Right forelimb (tissue), 1 donor: ENCODE data around the gene CYB561.

Experiments used
- DNase-seq: peaks from one replicate; pipeline ENCODE4 v3.0.0-alpha.2; 2018

CYB561 gene

DNA sequence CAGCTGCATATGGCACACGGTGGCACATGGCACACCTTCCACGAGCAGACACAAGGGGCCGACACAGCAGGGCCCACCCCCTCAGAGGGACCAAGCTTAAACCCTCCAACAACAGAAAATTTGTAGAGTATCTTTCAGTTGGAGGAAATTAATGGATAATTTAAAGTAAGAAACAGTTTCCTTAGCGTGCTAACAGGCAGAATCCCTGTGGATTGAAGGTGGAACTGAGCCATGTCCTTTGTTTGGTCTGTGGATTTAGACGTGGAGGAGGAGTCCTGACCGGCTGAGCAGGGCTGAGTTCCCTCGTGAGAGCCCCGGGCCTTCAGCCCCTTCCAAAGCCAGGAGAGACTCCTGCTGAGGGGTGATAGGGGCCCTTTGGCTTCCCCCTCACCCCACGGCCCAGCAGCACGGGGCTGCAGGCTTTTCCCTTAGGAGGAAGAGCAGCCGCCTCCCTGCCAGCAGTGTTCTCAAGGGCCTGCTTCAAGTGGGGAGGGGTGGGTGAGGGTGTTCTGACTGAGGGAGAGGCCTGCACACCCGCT lies 1.4 kb upstream of the CYB561 start:
- DNase-seq, result no peak

DNA sequence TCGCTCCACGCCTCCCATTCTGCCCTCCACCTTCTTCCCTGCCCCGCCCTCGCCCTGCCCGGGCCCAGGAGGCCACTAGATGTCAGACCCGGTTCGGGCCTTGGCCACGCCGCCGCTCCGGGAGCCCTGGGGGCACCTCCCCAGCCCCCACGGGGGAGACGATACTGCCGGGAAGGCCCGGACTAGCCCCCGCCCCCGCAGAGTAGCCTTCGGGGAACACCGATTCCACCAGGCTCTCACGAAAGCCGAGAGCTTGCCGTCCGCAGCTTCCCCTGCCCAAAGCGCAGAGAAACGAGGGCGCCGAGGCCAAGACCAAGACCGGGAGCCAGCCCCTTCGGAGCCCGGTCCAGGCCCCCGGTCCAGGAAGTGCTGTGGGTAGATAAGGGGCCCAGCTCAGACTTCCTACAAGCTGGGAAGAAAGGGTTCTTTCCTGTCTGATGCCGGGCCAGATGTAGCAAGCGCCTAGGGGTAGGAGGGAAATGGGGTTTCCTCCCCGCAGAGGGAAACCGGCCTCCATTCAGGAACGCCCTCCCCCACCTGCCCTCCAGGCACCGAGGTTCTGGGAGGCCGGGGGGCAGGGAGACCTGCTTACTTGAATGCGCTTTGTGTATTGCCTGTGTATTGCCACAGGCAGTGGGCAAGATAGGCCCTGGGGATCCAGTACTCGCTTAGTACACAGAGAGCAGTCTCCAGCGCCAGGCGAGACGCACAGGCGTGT lies 806 bp upstream of the CYB561 start:
- DNase-seq, result peak; percentile 67

DNA sequence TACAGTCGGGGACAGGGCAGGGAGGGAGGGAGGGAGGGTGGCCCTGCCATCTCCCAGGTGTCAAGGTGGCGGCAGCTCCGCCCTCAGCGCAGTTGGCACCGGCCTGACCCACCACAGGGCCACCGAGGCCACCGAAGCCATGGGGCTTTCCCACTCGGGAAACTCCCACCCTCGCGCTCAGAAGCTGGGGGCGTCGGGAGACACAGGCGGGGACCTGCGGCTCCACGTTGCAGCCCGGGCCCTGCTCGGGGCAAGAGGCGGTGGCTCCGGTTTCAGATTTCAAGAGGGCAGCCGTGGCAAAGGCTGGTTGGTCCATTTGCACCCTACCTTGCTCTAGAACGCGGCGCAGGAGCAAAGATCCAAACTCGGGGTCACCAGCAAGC lies 544 bp downstream of the CYB561 start:
- DNase-seq, result no peak

DNA sequence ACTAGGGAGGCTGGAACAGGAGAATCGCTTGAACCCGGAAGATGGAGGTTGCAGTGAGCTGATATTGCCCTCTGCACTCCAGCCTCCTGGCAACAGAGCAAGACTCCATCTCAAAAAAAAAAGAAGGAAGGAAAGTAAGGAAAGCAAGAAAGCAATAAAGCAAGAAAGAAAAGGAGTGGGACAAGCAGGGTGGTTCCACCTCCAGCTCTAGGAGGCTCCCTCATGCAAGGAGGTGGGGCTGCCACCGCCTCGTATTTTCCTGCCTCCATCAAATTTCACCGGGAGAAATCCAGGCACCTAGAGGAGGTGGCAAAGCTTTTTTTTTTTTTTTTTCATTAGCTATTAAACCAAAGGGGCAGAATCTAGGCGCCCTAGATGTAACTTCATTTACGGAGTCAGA lies 1.0 kb downstream of the CYB561 start:
- DNase-seq, result no peak

DNA sequence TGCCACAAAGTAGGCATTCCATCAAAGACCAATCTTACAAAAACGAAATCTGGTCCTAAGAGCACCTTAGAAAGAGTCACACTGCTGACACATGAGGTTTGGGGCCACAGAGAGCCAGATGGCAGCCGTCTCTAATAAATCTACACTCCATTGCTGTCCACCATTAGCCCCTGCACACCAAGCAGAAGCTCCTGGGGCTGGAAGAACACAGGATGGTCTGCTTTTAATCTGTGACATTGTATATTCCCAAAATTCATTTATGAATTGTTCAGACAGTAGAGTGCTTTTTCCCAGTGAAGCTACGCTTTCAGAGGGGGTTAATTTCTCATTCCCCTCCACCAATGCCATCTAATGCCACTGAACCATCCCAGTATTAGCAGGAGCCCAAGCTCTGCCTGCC lies 1.6 kb downstream of the CYB561 start:
- no peak for DNase-seq

DNA sequence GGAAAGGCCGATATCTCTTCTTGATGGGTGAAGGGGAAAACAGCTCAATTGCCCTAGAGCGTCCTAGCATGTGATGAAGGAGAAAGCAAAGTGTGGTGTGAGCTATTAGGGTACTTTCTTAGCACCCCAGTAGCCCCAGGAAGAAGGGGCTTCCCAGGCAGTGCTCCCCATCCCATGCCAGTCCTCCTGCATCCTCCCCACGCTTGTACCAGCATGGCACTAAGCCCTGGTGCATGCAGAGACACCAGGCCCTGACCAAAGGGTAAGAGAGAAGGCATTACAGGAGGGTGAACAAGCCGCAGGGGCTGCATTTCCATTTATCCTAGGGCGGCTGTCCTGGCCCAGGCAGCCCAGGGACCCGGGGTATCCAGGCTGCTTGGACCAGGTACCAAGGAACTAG lies 3.1 kb downstream of the CYB561 start:
- no peak for DNase-seq

DNA sequence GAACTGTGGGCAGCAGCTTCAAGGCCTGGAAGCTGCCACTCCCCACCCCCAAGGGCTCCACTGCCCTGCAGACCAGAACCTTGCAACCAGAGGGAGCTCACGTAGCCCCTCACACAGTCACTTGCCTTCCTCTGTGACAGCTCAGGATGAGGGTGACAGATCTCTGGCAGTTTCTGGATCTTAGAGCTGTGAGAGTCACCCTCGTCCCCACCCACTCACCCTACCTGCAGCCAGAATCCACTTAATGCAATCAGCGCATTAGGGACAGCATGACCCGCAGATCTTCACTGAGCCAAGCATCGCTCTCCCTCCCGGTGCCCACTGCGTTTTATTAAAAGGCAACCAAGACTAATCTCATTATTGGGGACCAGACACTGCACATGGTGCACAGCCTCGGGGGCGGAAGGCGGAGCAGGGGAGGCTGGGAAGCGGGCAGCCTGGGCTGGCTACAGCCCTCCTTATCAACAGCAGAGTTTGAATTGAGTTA lies 3.5 kb downstream of the CYB561 start:
- no peak for DNase-seq

DNA sequence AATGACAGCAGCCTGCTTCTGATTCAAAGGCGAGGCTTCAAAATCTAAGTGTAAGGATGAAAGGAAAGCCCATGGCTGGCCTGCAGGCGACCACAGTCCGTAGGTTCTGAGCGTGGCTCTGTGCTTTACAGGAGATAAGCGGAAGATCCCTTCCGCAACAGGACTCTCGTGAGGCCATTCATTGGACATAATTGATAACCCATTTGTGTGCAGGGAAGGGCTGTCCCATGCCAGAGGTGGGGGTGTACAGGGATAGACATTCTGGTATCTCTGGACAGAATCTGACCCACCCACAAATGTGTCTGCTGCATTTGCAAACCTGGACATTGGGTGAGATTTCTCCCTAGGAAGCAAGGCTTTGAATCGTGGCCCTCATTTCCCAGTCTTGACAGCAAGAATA lies 4.0 kb downstream of the CYB561 start:
- no peak for DNase-seq

DNA sequence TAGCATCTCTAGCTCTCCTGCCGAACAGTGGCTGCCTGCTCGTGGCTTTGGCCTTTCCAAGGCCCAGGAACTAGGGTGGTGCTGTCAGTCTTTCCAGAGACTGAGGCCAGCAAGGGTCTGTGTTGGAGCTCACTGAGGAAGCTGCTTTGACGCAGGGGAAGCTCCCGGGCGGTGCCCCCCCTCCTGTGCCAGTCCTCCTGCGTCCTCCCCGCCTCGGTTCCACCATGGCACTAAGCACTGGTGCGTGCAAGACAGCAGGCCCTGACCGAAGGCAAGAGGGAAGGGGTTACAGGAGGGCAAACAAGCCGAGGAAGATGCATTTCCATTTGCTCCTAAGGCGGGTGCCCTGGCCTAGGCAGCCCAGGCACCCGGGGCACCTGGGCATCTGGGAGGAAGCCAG lies 4.5 kb downstream of the CYB561 start:
- no peak for DNase-seq

DNA sequence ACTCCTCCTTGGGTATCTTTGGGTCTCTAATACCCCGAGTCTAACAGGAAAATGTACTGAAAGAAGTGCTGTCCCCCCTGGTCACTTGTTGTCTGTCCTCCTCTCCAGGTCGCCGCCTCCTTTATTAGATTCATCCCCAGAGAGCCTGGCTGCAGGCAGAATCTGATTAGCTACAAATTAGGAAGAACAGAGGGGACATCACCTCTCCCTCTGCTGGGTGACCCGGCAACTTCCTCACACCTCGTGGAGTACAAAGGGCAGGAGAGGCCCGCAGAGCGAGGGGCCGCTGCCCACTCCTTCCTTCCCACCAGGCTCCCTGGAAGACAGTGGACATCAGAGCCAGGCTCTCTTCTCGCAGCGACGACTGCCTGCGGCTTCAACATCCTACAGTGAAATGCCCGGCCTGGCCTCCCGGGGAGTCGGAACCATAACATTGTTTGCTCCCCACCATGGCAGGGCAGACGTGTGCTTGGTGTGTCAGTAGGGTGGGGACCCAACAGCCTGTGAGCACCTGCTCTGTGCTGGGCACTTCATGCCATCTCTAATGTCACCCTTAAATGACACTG lies 5.3 kb downstream of the CYB561 start:
- DNase-seq, result no peak

DNA sequence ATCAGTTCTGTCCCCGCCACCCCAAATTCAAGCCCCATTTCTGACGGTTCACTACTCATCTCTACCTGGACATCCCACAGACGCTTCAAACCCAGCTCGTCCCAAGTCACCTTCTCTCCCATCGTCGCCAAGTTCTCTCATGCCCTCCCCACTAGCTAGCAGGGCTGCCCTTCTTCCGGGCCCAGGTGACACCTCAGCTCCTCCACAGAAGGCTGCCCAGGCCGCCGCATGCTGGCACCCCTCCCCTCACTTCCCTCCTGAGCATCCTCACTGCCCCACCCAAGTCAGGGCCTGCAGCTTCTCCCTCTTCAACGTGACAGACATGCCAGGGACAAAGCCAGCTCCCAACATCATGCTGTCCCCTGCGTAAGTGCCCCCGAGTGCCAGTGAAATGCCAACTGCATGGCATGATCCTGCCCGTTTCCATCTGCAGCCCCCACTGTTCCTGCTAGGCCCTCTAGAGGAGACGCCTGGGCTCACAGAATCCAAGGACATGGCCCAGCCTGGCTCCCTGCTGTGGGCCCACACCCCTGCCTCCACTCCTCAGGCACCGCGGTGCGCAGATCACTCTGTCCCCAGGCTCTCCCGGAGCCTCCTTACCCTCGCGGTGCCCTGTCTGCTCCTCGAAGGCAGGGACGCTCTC lies 5.9 kb downstream of the CYB561 start:
- DNase-seq, result no peak

DNA sequence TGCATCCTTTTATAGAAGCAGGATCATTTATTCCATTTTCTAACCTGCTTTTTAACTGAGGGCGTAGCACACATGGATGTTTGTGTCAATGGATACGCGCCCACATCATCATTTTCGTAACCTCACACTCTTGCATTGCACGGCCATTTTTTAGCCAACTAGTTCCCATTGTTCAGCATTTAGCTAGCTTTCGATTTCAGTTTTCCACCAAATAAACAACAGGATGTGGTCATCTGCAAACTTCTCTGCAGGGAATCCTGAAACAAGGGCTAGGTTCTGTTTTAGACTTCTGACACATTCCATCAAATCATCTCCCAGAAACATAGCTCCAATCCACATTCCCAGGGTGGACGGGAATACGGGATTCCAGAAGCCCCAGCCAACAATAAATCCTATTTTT lies 6.4 kb downstream of the CYB561 start:
- no peak for DNase-seq

DNA sequence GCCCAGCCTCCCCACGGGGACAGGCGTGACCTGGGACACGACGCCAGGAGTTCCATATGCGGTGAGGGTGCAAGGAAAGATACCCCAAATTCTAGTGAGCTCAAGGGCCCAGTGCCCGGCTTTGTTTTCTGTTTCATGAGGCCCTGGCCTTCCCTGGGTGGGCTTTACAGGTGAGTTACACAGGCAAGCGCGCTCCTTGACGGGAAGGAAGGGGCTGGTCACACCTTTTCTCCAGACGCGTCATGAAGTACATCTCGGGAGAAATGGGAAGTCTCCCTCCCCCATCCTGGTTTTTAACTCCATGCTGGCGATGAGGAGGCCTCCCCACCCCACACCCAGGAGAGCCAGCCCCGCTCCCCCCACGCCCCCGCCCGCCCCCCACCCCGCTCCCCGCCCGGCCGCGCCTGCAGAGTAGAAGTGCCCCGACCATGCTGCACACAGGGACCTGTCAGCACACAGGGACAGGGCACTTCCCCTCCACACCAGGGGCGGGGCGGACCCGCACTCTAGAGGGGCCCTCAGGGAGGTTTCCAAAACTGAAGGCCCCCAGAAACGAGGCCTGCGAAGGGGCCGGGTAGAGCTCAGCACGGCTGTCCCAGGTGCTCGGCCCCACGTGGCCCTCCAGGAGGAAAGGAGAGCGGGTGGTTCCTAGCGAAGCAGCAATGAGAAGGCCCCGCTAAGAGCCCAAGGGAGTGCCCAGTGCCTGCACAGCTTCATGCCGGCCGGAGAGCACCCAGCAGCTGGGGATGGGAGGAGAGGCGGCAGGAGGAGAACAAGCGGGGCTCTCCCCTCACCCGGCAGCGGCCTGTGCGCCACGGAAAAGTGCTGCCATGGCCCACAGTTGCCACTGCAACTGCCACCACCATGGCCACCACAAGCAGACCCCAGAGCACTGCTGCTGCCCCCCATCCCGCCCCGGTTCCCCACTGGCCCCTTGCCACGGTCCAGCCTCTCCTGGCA lies 7.7 kb downstream of the CYB561 start:
- DNase-seq, result no peak

DNA sequence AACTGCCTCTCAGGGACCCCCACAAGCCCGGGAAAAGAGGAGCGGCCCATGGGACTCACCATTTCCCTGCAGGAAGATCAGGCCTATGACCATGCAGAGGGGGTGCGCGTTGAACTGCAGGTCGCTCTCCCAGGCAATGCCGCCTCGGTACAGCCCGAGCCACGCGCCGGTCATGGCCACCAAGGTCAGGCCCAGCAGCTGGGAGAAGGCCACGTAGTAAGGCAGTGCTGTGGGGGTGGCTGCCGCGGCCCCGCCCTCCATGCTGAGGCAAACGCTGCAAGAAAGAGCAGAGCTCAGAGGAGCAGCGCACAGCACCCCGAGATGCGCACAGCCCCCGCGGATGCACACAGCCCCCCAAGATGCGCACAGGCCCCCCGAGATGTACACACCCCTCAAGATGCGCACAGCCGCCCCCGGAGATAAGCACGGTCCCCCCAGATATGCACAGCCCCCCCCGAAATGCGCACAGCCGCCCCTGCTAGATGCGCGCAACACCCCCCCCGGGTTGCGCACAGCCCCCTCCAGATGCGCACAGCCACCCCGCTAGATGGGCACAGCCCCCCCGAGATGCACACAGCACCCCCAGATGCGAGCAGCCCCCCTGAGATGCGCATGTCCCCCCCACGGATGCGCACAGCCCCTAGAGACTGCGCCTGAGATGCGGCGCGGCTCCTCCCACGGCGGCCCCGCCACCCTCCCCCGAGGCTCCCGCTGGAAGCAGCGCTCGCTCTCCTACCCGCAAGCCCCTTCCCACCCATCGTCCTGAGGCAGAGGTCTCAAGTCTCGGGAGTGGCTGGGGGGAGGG lies 8.6 kb downstream of the CYB561 start:
- DNase-seq, result no peak

DNA sequence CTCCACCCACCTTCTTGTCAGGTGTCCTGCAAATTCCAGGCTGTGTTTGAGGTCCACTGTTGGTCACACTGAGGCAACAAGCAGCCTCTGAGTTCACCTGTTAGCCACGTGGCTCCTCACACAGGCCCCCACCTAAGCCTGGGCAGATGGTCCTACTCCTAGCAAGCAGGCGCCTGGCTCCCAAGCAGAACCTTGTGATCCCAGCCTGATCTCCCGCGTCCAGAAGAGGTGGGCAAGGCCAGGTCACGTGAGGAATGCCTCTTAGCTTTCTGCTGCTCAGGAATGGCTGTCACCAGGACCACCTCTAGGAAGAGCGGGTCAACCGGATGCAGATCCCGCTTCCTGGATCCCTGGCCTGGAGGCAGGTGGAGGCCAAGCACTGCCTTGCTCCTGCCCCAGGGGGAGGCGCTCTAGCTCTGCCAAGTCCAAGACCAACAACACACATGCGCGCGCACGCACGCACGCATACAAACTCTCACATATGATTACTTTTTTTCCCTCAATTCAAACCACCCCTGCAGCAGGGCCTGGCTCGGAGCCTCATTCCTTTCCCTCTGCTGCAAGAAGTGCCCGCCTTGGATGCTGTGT lies 9.5 kb downstream of the CYB561 start:
- DNase-seq, result no peak

DNA sequence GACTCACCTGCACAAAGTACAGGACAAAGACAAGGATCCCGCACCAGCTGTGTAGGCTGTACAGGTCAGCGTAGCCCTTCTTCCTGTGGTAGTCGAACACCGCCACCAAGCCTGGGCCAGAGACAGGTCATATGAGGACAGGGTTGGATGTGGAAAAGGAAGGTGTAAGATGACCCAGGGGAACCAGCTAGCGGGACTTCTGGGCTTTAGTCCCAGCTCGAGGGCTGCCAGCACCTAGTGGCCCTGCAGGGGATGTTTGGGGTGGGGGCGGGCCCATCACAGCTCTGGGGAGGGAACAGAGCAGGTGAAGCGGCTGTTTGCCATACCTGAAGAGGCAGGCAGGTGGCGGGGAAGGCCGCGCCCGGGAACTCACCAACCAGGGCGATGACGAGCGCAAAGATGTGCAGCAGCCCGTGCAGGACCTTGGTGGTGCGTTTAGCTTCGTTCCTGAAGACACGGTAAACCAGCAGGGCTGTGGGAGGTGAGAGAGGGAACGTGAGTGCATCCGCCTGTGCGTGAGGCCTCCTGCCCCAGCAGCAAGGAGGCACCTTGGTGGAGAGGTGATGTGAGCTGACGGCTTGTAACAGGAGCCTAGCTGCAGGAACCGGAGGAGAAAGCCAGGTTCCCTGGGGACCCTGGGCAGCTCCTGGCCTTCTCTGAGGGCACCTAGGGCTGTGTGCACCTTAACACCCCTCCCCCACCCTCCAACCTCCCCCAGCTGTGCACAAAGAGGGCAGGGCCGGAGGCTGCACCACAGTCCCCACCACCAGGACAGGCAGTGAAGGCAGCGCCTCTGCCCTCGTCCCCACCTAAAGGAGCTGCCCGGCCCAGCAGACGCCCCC lies 10.2 kb downstream of the CYB561 start:
- DNase-seq, result no peak

DNA sequence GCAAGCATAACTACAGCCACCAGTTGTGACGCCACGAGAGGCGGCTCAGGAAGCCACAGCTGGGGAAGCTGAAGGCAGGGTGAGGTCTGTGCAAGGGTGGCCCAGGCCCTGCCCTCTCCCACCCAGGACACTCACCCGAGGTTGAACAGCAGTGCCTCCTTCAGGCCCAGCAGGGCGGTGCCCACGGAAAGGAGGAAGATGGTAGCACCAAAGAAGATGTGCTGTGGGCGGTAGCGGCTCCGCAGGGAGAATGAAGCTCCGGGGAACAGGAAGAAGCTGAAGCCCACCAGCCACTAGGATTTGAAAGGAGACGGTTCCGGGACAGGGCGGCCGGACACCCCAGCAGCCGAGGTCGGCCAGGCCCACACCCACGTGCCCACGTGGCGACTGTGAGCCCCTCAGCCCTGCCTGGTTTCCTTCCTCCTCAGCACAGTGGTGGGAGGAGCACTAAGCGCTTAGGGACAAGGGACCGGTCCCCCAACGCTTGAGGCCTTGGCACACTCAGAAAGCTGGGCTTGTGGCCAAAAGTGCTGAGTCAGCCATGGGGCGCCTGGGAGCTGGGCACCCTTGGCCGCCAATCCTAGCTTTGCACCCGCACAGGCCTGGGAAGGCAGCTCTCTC lies 11.0 kb downstream of the CYB561 start:
- DNase-seq, result no peak

DNA sequence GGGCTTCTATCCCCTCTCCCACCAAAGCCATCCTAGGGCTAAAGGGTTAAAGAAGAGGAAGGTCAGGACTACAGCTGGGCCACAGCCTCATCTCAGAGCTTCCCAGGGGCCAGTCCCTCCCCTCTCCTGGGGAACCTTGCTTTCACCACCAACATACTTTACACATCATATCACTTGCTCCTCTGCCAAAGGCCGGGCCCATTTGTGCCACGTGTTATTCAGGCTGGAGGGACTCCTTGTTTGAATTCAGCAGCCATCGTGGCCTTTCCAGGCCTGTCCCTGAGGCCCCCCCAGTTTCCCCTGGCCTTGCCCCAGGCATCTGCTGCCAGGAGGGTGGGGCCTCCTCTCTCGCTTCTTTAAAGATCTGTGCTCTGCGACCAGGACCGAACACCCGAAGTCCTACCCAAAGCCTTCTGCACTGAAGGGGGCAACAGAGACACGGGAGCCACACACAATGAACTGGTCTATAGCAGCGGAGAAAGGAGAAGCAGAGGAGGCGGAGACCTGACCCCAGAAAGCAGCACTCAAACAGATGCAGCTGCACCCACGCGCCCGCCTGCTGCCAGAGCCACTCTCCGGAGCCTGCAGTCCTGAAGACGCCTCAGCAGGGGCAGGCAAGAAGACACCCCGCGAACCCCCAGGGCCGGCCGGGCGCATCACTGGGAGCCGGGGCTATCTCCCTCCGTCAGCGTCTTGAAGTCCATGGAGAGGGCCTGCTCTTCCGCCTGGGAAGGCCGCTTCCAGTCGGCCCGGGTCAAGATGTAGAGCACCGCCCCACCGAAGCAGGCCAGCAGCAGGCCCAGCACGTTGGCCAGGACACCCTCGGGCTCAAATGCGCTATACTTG lies 12.1 kb downstream of the CYB561 start:
- peak; percentile 64 for DNase-seq
